Testis (tissue), 2 donors: Measurements from ENCODE around the gene CDH23.

Source experiments
- CTCF ChIP-seq, 3 experiments: fragments of 450-650 bp in 2 of 3; fragments of 200-600 bp in 1 of 3; sonication (generic) in 1 of 3; IDR thresholded peaks; one replicate each; pipeline ENCODE4 v1.5.1; 2016 to 2019; ENCODE audit warnings: antibody characterized with exemption in 3 of 3, mild to moderate bottlenecking in 2 of 3, moderate library complexity in 1 of 3
- POLR2A ChIP-seq: fragments of 450-650 bp; IDR thresholded peaks from one replicate; pipeline ENCODE4 v1.6.1; 2017; ENCODE audit warnings: antibody characterized with exemption, mild to moderate bottlenecking, moderate library complexity

GRCh38 chr10:71740069-71740653, 343.4 kb downstream of the CDH23 start:
- TF ChIP-seq POLR2A (no peak), CTCF (IDR thresholded peaks at IDR 0.05) (no peak)
